GM15510 (cell line): ENCODE results near the gene PALD1.

ENCODE experiments used
- POLR2A ChIP-seq: IDR thresholded peaks from 3 replicates; pipeline ENCODE4 v1.6.1; 2011; ENCODE audit warnings: borderline replicate concordance; ENCODE audit not compliant: insufficient read length; ENCODE audit errors: extremely low read depth

Gene PALD1

DNA sequence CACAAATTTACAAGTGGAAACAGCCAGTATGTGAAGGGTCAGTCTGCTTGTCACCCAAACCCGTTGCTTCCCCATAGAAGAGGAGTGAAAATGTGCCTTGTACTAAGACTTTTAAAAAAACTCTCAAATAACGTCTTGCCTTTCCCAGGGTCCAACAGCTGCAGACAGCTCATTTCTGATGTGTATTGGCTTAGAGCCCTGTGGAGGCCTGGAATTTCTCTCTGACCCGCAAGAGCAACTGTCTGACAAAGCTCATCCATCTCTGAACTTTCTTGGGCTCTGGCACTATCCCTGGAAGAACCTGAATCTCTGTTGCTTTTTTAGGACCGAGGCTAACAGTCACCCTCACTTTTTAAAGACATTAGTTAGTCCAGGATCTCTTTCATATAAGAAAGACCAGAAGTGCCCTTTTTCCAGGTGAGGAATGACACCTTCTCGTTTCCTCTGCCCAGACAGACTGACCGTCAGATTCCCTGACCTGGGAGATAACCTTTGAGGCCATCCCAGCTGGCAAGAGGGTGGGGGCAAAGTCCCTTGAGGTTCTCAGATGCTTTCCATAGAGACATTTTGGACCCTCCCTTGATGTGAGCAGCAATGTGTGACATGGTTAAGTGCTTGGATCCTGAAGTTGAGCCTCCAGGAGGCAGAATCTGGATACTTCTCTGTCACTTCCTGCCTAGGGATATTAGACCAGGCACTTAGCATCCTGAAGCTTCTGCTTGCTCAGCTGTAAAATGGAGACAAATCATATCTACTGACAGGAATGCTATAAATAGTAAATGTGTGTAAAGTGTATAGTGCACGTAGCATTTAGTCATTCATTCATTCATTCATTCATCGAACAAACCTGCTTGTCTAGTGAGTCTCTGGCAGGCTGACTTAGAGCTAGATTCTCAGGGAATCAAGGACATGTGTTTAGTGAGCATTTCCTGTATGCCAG lies 32.6 kb upstream of the PALD1 start:
- no peak for TF ChIP-seq POLR2A

DNA sequence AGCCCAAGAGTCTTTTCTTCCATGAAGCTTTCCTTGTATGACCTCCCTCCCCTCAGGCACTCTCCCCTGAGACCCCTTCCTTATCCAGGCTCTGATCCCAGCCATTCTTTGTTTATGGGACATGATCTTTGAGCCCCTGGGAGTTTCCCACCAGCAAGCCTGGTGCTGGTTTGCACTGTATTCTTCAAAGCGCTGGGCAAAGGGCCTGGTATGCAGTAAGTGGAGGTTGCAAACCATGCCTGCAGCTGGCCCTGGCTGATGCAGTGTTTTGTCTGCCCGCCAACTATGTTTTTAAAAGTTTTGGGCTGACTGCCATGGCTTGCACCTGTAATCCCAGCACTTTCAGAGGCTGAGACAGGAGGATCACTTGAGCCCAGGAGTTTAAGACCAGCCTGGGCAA lies 30.3 kb upstream of the PALD1 start:
- TF ChIP-seq POLR2A = no peak

DNA sequence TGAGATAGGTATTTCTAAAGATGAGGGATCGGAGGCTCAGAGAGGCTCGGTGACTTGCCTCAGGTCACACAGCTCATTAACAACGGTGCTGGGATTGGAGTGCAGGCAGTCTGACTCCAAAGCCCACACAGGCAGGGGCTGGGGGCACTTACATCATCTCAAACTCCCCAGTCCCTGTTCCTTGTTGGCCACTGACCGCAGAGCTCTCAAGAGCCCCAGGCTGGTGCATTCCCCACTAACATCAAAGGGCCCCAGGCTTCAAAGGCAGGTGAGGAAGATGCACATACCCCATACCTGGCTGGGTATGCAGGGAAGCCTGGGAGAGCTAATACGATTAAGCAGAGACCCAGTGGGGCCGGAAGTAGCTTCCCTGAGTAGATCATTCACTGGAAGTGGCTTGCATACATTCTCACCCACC lies 23.3 kb upstream of the PALD1 start:
- TF ChIP-seq POLR2A = no peak

DNA sequence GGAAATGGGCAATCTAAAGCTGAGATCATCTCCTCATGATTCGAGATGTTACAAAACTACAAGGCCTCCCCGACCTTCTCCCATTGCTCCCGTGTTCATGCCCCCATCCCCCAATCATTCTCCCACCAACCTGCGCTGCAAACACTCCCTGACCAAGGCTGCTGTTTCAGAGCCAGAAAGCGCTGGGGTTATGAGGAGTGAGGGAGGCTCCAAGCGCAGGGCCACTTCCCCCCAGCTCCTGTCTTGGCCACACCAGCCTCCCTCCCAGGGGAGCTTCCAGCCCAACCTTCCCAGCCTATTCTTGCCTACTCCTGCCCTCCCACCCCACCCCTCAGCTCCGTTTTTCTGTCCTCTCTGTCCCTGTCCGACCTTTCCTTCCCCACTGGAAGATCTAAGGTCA lies 22.4 kb upstream of the PALD1 start:
- TF ChIP-seq POLR2A = no peak

DNA sequence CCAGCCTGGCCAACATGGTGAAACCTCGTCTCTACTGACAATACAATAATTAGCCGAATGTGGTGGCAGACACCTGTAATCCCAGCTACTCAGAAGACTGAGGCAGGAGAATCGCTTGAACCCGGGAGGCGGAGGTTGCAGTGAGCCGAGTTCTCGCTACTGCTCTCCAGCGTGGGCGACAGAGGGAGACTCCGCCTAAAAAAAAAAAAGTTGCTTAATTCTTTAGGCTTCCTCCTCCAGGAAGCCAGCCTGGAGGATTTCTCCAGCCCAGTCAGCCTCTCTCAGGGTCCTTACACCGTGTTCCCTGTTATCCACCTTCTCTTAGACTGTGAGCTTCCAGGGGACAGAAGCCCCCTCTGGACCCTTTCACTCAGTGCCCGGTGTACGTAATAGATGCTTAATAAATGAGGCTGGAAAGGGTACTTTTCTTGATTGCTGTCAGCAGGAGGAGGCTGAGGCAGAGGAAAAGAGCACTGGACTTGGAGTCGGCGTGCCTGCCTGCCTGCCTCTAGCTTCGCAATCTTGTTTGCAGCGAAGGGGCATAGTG lies 20.7 kb upstream of the PALD1 start:
- TF ChIP-seq POLR2A = no peak

DNA sequence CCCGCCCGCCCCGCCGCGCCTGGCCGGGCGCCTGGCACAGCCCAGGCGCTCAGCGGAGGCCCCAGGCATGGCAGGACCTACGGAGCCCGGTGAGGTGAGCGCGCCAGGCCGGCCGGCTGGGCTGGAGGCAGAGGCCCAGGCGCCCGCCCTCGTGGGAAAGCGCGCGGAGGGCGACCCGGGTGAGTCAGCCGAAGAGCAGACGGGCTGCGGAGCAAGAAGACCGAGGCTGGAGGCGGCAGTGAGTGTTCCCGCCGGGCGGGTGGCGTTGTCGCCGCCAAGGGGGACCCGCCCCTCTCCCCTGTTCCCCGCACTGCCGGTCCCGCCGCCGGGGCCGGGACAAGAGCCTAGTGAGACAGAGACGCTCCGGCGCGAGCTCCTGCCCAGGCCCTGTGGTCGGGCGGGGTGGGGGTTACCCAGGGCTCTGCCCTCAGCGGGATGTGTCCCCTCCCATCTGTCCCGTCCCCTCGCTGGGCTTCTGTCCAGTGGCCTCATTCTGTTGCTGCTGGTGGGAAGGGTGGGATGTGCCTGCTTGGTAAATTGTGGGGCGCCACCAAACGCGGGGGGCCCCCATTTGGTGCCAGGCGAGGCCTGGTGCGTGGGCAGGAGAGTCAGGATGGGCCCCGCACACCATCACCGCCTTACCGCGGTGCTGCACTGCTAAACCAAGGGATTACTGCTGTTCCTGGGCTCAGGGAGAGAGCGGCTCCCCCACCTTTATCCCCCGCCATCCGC lies 20.1 kb upstream of the PALD1 start:
- no peak for TF ChIP-seq POLR2A

DNA sequence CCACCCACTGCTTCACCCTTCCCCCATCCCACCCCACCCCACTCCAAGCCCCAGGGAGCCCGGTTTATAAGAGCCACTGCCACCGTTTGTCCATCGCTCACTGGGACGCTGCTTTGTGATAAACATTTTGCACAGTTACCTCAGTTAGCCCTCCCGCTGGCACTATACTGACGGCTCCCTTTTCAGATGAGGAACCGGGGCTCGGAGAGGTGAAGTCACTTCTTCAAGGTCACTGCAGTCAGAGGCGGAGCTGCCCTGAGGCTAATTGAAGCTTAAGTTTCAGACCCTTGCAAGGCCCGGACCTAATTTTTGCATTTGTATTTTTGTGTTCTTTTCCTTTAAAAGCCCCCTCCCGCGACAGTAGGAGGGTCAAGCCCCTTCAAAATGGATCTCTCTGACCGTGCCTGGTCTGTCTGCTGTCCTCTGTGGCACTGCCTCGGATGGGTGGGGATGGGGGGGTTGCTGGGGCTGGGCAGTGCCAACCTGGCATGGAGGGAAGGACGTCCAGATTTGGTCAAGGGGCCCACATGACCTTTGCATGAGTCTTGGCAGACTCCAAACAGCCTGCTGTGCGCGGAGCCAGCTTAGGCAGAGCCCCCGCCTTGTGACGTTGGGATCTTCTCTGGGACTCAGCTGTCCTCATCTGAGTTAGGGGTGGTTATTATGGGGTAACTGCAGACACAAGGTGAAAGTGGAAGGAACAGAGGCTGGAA lies 19.4 kb upstream of the PALD1 start:
- TF ChIP-seq POLR2A = no peak

DNA sequence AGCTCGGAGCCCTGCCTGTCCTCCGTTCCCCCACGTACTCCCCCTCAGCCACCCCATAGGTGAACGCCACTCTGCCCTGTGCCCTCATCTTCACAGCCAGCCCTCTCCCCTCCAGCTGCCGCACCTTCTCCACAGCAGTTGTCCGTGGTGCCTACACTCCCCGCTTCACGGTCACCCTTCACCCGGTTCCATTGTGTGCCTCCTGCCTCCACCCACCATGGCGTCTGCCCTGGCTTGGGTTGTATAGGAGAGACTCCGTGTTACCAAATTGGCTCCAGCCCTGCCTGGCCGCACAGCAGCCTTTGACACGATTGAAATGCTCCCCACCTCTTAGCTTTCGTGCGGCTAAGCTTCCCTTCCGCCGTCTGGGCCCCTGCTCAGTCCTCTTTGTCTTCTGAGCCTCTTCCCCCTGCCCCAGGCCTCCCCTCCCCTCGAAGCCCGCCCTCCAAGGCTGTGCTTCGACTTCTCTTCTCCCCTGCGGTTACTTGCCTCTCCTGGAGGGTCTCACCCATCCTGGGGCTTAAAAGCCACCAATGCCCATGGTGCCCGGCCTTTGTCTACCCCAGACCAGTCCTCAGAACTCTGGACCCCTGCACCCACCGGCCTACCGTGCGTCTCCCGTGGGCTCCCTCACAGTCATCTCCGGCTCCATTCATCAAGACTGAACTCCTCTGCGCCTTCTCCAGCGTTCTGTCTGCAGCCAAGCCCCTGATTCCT lies 18.6 kb upstream of the PALD1 start:
- no peak for TF ChIP-seq POLR2A

DNA sequence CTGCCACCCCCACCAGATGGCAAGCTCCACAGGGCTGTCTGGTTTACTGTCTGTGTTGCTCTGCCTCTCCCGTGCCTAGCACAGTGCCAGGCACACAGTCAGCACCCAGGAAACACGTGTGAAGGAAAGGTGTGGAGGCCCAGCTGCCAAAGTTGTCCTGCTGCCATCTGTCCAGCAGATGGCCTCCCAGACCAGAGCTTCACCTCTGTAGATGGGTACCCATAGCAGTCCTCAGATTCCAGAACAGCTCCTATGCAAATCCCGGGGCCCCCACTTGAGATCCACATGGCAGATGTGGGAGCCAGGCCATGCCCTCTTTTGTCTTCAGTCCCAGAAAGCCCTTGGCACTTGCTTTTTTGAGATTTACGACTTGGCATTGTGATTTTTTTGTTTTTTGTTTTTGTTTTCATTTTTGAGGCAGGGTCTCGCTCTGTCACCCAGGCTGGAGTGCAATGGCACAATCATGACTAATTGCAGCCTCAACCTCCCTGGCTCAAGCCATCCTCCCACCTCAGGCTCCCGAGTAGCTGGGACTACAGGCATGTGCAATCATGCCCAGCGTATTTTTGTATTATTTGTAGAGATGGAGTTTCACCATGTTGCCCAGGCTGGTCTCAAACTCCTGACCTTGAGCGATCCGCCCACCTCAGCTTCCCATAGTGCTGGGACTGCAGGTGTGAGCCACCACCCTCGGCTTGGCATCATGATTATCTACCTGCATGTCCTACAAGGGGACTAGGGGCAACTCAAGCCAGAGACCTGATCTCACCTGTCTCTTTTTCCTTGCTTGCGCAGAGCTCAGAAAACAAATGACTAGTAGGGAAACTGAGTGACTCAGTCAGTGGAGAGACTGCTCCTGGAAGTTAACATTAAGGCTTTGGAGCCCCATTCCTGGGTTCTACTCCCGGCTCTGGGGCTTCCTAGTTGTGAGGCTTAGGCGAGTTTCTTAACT lies 16.9 kb upstream of the PALD1 start:
- TF ChIP-seq POLR2A = no peak

DNA sequence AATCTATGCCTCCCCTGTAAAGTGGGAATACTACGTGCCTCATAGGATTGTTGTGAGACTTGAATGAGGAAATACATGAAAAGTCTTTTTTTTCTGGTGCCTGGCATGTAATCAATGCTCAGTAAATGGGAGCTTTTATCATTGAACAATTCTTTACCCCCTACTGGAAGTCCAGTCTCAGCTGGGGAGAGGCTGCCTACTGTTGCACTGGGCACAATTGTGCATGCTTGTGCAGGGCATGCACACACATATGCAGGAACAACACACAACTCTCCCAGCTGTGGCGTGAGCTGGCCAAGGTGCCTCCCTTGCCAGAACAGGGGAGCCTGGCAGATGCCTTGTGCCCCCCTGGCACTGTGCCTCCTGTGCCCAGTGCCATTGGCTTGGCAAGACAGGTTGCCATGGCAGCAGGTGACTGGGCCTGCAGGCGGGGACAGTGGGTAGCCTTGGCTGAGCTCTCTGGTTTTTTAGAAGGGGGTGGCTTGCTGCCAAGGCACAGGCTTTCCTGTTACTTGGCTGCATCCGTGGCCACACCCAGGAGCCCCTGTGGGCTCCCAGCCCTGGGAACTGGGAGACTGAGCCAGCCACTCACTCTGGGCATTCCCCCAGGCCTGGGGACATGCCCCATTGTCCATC lies 16.1 kb upstream of the PALD1 start:
- no peak for TF ChIP-seq POLR2A

DNA sequence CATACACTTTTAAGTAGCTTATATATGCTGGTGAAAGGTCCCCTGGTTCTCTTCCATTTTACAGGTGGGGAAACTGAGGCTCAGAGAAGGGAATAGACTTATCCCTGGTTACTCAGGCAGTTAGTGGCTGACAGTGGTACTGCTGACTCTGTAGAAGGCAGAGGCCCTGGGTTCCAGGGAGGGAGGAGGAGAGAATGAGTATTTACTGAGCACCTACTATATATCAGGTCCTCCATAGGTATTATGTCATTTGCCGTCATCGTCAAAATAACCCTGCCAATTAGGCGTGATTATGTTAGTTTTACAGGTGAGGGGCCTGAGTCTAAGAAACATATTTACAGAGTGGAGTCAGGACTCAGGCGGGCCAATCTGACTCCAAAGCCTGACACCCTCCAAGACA lies 13.3 kb upstream of the PALD1 start:
- TF ChIP-seq POLR2A = no peak

DNA sequence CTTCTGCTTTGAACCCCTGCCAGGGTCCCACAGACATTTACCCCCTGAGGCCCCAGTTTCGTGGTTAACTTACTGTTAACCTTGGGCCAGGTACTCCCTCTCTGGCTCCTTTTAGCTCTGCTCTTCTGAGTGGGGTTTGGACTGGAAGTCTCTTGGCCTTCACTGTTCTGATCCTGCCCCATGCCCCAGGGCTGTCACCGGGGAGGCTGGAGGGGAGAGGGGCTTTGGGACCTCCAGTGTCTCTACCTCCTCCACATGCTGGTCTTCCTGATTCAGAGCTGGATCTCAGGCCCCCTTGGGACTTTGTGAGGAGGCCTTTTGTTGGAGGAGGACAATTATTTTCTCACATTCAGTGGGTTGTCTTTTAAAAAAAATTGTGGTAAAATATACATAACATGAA lies 12.7 kb upstream of the PALD1 start:
- no peak for TF ChIP-seq POLR2A

DNA sequence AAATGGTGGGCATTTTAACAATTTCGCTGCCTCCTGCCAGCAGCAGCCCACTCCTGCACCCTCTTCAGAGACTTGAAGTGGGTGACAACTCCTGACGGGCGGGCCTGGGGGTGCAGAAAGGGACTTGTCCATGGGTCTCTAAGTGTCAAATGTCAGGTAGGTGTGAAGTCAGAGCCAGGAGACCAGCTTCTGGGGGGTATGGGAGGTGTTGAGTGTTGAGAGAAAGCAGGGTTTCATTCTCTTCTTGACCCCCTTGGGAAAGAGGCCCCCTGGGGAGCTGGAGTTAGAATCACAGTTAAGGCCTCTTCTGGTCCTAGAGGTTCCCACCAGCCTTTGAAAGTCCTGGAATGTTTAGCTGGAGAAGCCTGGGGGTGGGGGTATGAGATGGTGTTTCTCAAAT lies 11.6 kb upstream of the PALD1 start:
- TF ChIP-seq POLR2A = no peak

DNA sequence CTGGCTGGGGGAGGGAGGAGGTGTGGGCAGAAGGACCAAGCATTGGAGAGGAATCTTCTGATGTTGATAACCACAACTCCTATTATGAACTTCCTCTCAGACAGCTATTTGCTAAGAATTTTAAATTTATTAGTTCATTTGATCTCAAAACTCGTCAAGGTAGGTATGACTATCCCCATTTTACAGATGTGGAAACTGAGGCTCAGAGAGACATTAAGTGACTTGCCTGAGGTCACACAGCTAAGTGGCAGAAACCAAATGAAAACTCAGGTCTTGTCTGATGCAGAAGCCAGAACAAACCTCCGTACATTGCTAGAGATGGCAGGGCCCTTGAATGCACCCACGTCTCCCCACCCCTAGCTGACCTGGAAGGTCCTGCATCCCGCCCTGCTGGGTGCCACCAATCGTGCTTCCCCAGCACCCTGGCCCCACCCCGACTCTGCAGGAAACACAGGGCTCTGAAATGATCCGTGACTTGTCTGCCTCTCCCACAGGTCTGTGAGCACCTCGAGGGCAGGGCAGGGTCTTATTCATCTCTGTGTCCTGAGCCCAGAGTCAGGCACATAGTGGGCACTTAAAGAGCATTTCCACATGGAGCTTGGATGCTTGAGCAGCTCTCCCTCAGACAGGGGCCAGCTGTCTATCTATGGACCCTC lies 5.6 kb upstream of the PALD1 start:
- TF ChIP-seq POLR2A = no peak
